ENCODE data around the gene JMJD1C. TPM values are rescaled to one million over a fixed set of nuclear protein-coding genes. Genes with fewer than 3 reads are reported as not detected.

The JMJD1C gene
- total RNA-seq, 2 experiments from 2014 or later: 99.2 to 118 TPM

- Histone ChIP-seq H3K27ac (ENCODE audit: low read depth, low read length, poor library complexity, severe bottlenecking) (no peak overlapping the region), H4K20me1 (ENCODE audit: insufficient read depth, low read length) (no peaks in the 10 kb centered on the region), H3K79me2 (ENCODE audit: insufficient read depth, low read depth, low read length) (peaks cover 11% of the 10 kb centered on the region; the same call in 1 of the 2 replicates), H3K4me3 (ENCODE audit: low read depth, low read length, poor library complexity, severe bottlenecking) (no peak overlapping the region), H3K9me2 (ENCODE audit: insufficient read depth, low read length) (no peaks in the 10 kb centered on the region), H3K36me3 (ENCODE audit: insufficient read depth, low read length) (no peaks in the 10 kb centered on the region), H3K4me1 (ENCODE audit: insufficient read depth, low read length, poor library complexity, severe bottlenecking) (no peaks in the 10 kb centered on the region), H3K4me2 (ENCODE audit: low read length) (no peak overlapping the region), H2AFZ (ENCODE audit: low read length) (no peak overlapping the region), H3K9me3 (ENCODE audit: low read length) (peaks cover 9% of the 10 kb centered on the region; the same call in 1 of the 2 replicates)
- ChIA-PET CTCF (ENCODE audit: unreplicated experiment) (no interaction called here), POLR2A (no interaction called here)
- intact Hi-C loops (cut with micrococcal nuclease; ENCODE audit: unreplicated experiment): no loop called here
- TF ChIP-seq, protein P1, sequence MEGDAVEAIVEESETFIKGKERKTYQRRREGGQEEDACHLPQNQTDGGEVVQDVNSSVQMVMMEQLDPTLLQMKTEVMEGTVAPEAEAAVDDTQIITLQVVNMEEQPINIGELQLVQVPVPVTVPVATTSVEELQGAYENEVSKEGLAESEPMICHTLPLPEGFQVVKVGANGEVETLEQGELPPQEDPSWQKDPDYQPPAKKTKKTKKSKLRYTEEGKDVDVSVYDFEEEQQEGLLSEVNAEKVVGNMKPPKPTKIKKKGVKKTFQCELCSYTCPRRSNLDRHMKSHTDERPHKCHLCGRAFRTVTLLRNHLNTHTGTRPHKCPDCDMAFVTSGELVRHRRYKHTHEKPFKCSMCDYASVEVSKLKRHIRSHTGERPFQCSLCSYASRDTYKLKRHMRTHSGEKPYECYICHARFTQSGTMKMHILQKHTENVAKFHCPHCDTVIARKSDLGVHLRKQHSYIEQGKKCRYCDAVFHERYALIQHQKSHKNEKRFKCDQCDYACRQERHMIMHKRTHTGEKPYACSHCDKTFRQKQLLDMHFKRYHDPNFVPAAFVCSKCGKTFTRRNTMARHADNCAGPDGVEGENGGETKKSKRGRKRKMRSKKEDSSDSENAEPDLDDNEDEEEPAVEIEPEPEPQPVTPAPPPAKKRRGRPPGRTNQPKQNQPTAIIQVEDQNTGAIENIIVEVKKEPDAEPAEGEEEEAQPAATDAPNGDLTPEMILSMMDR (conservative IDR thresholded peaks at IDR 0.05; ENCODE audit: low read length): no peak
- no peak for TF ChIP-seq EZH2phosphoT487 (IDR thresholded peaks at IDR 0.05; ENCODE audit: borderline replicate concordance, low read depth, low read length)
- no peak for DNase-seq (ENCODE audit: low spot score)
- no TSS peak for BruUV-seq (replicated peaks)
Observed at GRCh38 chr10:63391812-63392211, 74.0 kb downstream of the JMJD1C start.

- POLR2A ChIA-PET: no interaction called here
- Histone ChIP-seq H2AFZ (ENCODE audit: low read length) (no peak overlapping the region), H3K36me3 (ENCODE audit: insufficient read depth, low read length) (no peaks in the 10 kb centered on the region), H3K4me1 (ENCODE audit: insufficient read depth, low read length, poor library complexity, severe bottlenecking) (no peaks in the 10 kb centered on the region), H4K20me1 (ENCODE audit: insufficient read depth, low read length) (no peaks in the 10 kb centered on the region), H3K79me2 (ENCODE audit: insufficient read depth, low read depth, low read length) (peaks cover 11% of the 10 kb centered on the region; the same call in 1 of the 2 replicates), H3K4me3 (ENCODE audit: low read depth, low read length, poor library complexity, severe bottlenecking) (no peak overlapping the region), H3K4me2 (ENCODE audit: low read length) (no peak overlapping the region), H3K9me2 (ENCODE audit: insufficient read depth, low read length) (no peaks in the 10 kb centered on the region), H3K27ac (ENCODE audit: low read depth, low read length, poor library complexity, severe bottlenecking) (no peak overlapping the region), H3K9me3 (ENCODE audit: low read length) (peaks cover 9% of the 10 kb centered on the region; the same call in 1 of the 2 replicates)
- CTCF ChIA-PET (ENCODE audit: unreplicated experiment): no interaction called here
- BruUV-seq (replicated peaks): no TSS peak
- TF ChIP-seq, protein P1 (conservative IDR thresholded peaks at IDR 0.05; ENCODE audit: low read length): no peak
- TF ChIP-seq EZH2phosphoT487 (IDR thresholded peaks at IDR 0.05; ENCODE audit: borderline replicate concordance, low read depth, low read length): no peak
- intact Hi-C loops (cut with micrococcal nuclease; ENCODE audit: unreplicated experiment): no loop called here
- no peak for DNase-seq (ENCODE audit: low spot score)
Observed at GRCh38 chr10:63390521-63390920, 75.3 kb downstream of the JMJD1C start.

- Histone ChIP-seq H3K27ac (ENCODE audit: low read depth, low read length, poor library complexity, severe bottlenecking) (no peak overlapping the region), H3K79me2 (ENCODE audit: insufficient read depth, low read depth, low read length) (peaks cover 11% of the 10 kb centered on the region; the same call in 1 of the 2 replicates), H4K20me1 (ENCODE audit: insufficient read depth, low read length) (no peaks in the 10 kb centered on the region), H3K4me1 (ENCODE audit: insufficient read depth, low read length, poor library complexity, severe bottlenecking) (no peaks in the 10 kb centered on the region), H3K9me2 (ENCODE audit: insufficient read depth, low read length) (no peaks in the 10 kb centered on the region), H3K36me3 (ENCODE audit: insufficient read depth, low read length) (no peaks in the 10 kb centered on the region), H3K4me3 (ENCODE audit: low read depth, low read length, poor library complexity, severe bottlenecking) (no peak overlapping the region), H3K4me2 (ENCODE audit: low read length) (no peak overlapping the region), H2AFZ (ENCODE audit: low read length) (no peak overlapping the region), H3K9me3 (ENCODE audit: low read length) (peaks cover 9% of the 10 kb centered on the region; the same call in 1 of the 2 replicates)
- TF ChIP-seq EZH2phosphoT487 (IDR thresholded peaks at IDR 0.05; ENCODE audit: borderline replicate concordance, low read depth, low read length): no peak
- TF ChIP-seq, protein P1 (conservative IDR thresholded peaks at IDR 0.05; ENCODE audit: low read length): no peak
- no peak for DNase-seq (ENCODE audit: low spot score)
- intact Hi-C loops (cut with micrococcal nuclease; ENCODE audit: unreplicated experiment): no loop called here
- CTCF ChIA-PET (ENCODE audit: unreplicated experiment): no interaction called here
- no TSS peak for BruUV-seq (replicated peaks)
- POLR2A ChIA-PET: interaction anchor here (0.6 to 0.7 kb wide), 2 partner anchors 217 to 809 kb away, joined by 3 to 7 read pairs; no protein-coding TSS in a partner anchor
Observed at GRCh38 chr10:63388421-63389031, 77.3 kb downstream of the JMJD1C start.
